GM18505 (cell line): ENCODE measurements around the gene RAI1.
"Not testable (repeated sequence)": the region's sequence is repeated elsewhere in the genome, so short reads cannot be mapped to it uniquely, and the experiment has no call there.

Experiments used
- ATAC-seq: cut with Tn5 transposase; IDR thresholded peaks from one replicate; pipeline ENCODE4 v1.9.1; 2021; ENCODE audit not compliant: unreplicated experiment
- POLR2A ChIP-seq: IDR thresholded peaks from 4 replicates; pipeline ENCODE4 v1.6.1; 2011; ENCODE audit warnings: borderline replicate concordance; ENCODE audit not compliant: insufficient read depth, insufficient read length; ENCODE audit errors: extremely low read depth

RAI1 gene

GRCh38 chr17:17681744-17682292 is 560 bp downstream of the RAI1 start:
- ATAC-seq: peak; percentile 29
- no peak for TF ChIP-seq POLR2A

GRCh38 chr17:17682293-17682736 is 1.1 kb downstream of the RAI1 start:
- peak; percentile 73 for TF ChIP-seq POLR2A
- peak; percentile 32 for ATAC-seq

- ATAC-seq: peak; percentile 27
- TF ChIP-seq POLR2A: no peak
Measured at GRCh38 chr17:17682737-17683680, 1.8 kb downstream of the RAI1 start.

- ATAC-seq: no peak
Measured at GRCh38 chr17:17683710-17684365, 2.6 kb downstream of the RAI1 start.

GRCh38 chr17:17684906-17685774 is 3.9 kb downstream of the RAI1 start:
- no peak for TF ChIP-seq POLR2A
- ATAC-seq: no peak

More at GRCh38 chr17:17683710-17684365, 2.6 kb downstream of the RAI1 start:
- no peak for TF ChIP-seq POLR2A

GRCh38 chr17:17685775-17686291 is 4.6 kb downstream of the RAI1 start:
- ATAC-seq: no peak
- no peak for TF ChIP-seq POLR2A

- TF ChIP-seq POLR2A: no peak
- no peak for ATAC-seq
Measured at GRCh38 chr17:17689312-17689711, 8.1 kb downstream of the RAI1 start.

GRCh38 chr17:17690233-17690632 is 9.0 kb downstream of the RAI1 start:
- ATAC-seq: not testable (repeated sequence)

GRCh38 chr17:17691468-17692263 is 10.4 kb downstream of the RAI1 start:
- ATAC-seq: no peak
- peak; percentile 20 for TF ChIP-seq POLR2A

GRCh38 chr17:17692353-17693252 is 11.3 kb downstream of the RAI1 start:
- no peak for ATAC-seq
- no peak for TF ChIP-seq POLR2A
